ENCODE results near the gene TIGD3. TPM values are rescaled to one million over a fixed set of nuclear protein-coding genes. Genes with fewer than 3 reads are reported as not detected.

Gene TIGD3
- total and polyA plus RNA-seq, 2 of the 13 experiments (the other 11 are each of a cell fraction or from before 2014, with no cell fraction given), result 0.49 to 4.9 TPM

DNA sequence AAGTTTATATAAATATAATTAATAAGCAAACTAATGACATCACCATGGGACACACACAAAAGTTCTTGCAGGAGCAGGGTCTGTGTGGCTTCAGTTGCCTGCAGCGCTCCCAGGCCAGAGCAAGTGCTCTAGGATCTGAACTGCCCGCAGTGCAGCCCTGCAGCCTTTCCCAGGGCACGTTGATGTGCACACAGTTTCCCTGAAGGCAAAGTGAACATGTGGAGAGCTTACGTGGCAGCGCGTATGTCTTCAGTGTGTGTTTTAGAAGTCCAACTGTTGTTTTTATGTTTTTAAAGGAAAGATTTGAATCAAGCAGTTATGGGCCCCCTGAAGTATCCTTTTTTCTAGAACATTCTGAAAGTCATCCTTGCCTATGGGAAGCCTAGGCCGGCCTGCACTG lies 1.2 kb upstream of the TIGD3 start:
- Histone ChIP-seq H3K4me2 (ENCODE audit: low read depth, low read length) (no peak overlapping the region), H3K27ac (ENCODE audit: extremely low read length, insufficient read depth, low read length) (no peak overlapping the region), H3K79me2 (ENCODE audit: insufficient read depth, low read length) (no peaks in the 10 kb centered on the region), H3K4me1 (ENCODE audit: insufficient read depth, low read length) (peaks cover 32% of the 10 kb centered on the region), H3K27me3 (ENCODE audit: control insufficient read depth in 1 of 2, insufficient read depth in 2 of 2, low read length in 2 of 2) (no peaks in the 10 kb centered on the region), H3K9me3 (ENCODE audit: low read length) (no peaks in the 10 kb centered on the region), H3K36me3 (replicated peaks in 1 of 2; ENCODE audit: control insufficient read depth in 1 of 2, insufficient read depth in 2 of 2, low read length in 2 of 2) (peaks cover 13 to 28% of the 10 kb centered on the region in 2 experiments; a peak in 3 of 5 replicates), H3K4me3 (replicated peaks in 1 of 3; ENCODE audit: insufficient read depth in 1 of 3, low read depth in 2 of 3, low read length in 3 of 3) (no peak overlapping the region), H4K20me1 (ENCODE audit: insufficient read depth, low read length) (no peaks in the 10 kb centered on the region), H3K9ac (ENCODE audit: insufficient read depth, low read depth, low read length) (no peak overlapping the region), H2AFZ (ENCODE audit: low read length) (no peak overlapping the region)
- 98% methylated on average over 6 of the region's 7 CpGs for WGBS (ENCODE audit: low lambda C conversion rate)
- TF ChIP-seq SAFB2 (CRISPR knock-in tag; IDR thresholded peaks at IDR 0.05; ENCODE audit: borderline replicate concordance, low read depth), result no peak
- TF ChIP-seq, protein P1, sequence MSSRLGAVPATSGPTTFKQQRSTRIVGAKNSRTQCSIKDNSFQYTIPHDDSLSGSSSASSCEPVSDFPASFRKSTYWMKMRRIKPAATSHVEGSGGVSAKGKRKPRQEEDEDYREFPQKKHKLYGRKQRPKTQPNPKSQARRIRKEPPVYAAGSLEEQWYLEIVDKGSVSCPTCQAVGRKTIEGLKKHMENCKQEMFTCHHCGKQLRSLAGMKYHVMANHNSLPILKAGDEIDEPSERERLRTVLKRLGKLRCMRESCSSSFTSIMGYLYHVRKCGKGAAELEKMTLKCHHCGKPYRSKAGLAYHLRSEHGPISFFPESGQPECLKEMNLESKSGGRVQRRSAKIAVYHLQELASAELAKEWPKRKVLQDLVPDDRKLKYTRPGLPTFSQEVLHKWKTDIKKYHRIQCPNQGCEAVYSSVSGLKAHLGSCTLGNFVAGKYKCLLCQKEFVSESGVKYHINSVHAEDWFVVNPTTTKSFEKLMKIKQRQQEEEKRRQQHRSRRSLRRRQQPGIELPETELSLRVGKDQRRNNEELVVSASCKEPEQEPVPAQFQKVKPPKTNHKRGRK (CRISPR knock-in tag; IDR thresholded peaks at IDR 0.05), result no peak
- TF ChIP-seq NFYB (CRISPR knock-in tag; IDR thresholded peaks at IDR 0.05), result no peak
- TF ChIP-seq RBM22 (optimal IDR thresholded peaks at IDR 0.05; ENCODE audit: low read length), result peak; percentile 15
- 0 out of 4 replicates have a peak, but pooled peaks of 1 of the 2 experiments have one; percentile 25 for TF ChIP-seq POLR2A (IDR thresholded peaks at IDR 0.05; ENCODE audit: insufficient read depth in 1 of 2, low read depth in 2 of 2, low read length in 2 of 2)
- TF ChIP-seq ZNF235 (CRISPR knock-in tag; IDR thresholded peaks at IDR 0.05; ENCODE audit: borderline replicate concordance), result no peak
- TF ChIP-seq, protein P2, sequence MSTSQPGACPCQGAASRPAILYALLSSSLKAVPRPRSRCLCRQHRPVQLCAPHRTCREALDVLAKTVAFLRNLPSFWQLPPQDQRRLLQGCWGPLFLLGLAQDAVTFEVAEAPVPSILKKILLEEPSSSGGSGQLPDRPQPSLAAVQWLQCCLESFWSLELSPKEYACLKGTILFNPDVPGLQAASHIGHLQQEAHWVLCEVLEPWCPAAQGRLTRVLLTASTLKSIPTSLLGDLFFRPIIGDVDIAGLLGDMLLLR (CRISPR knock-in tag; IDR thresholded peaks at IDR 0.05), result no peak
- no peak for TF ChIP-seq THYN1 (CRISPR knock-in tag; IDR thresholded peaks at IDR 0.05; ENCODE audit: borderline replicate concordance, low read depth)
- TF ChIP-seq AGO2 (optimal IDR thresholded peaks at IDR 0.05; ENCODE audit: low read depth, low read length), result peak; percentile 1
- TF ChIP-seq TMF1 (CRISPR knock-in tag; IDR thresholded peaks at IDR 0.05; ENCODE audit: low read depth), result no peak
- BruUV-seq (replicated peaks), result no TSS peak
- in situ Hi-C loops (cut with HindIII; ENCODE audit: extremely low pct_ligation_motif_present, low pct_unique_long_range_greater_than_20kb) (no loop called here), intact Hi-C loops (cut with micrococcal nuclease; ENCODE audit: unreplicated experiment) (no loop called here)
- POLR2A ChIA-PET, result interaction anchor here (1.0 to 1.3 kb wide), 3 partner anchors 20 to 231 kb away, joined by 3 to 12 read pairs (median 5); partner anchors contain the start of genes DPF2, FAU, MRPL49 and SCYL1
- ATAC-seq, result no peak
- CTCF ChIA-PET (ENCODE audit: low intra/inter-chr PET ratio, low total read pairs), result no interaction called here
- no peak for FAIRE-seq
- DNase-seq (ENCODE audit: low spot score), result no peak
